IMR-90 (cell line): ENCODE measurements around the gene PRR14L. TPM values are rescaled to one million over a fixed set of nuclear protein-coding genes. Genes with fewer than 3 reads are reported as not detected.

Source experiments
- ATAC-seq: fragments of 200-7000 bp; cut with Tn5 transposase; 2 replicates; pipeline ENCODE4 v1.9.1; 2020; ENCODE audit warnings: low read depth, mild to moderate bottlenecking, moderate library complexity
- BruUV-seq: library from RNA; stranded (reverse); fragments of 400-500 nt; replicated peaks from 2 replicates; lab custom pipeline; 2021; lab: Mats Ljungman, UMichigan
- CTCF ChIA-PET: fragments of 300-600 bp; formaldehyde crosslinking; extraction: SDS; loops from one replicate; lab custom pipeline; 2021; ENCODE audit warnings: antibody characterized with exemption; lab: Yijun Ruan, JAX
- POLR2A ChIA-PET: fragments of 300-600 bp; sonication (Branson Sonifier 250); formaldehyde crosslinking; loops from one replicate; lab custom pipeline; 2022; ENCODE audit warnings: antibody characterized with exemption; ENCODE audit not compliant: unreplicated experiment; lab: Charles Lee
- DNase-seq: peaks from one replicate; pipeline ENCODE4 v3.0.0; 2013
- H2AFZ ChIP-seq: replicated peaks from 2 replicates; pipeline ENCODE3; 2013; ENCODE audit warnings: low read length, mild to moderate bottlenecking; ENCODE audit not compliant: poor library complexity
- H2AK5ac ChIP-seq: 2 replicates; pipeline ENCODE4 v1.6.1; 2013; ENCODE audit warnings: low read depth, low read length, inconsistent platforms
- H2AK9ac ChIP-seq: replicated peaks from 2 replicates; pipeline ENCODE3; 2013; ENCODE audit warnings: mild to moderate bottlenecking, low read depth, low read length, moderate library complexity; ENCODE audit not compliant: poor library complexity
- H2BK120ac ChIP-seq: 2 replicates; pipeline ENCODE4 v1.6.1; 2013; ENCODE audit warnings: low read depth, low read length, inconsistent platforms
- H2BK15ac ChIP-seq: 3 replicates; pipeline ENCODE4 v1.6.1; 2013; ENCODE audit warnings: low read depth, low read length, inconsistent platforms
- H2BK20ac ChIP-seq: 2 replicates; pipeline ENCODE4 v1.6.1; 2013; ENCODE audit warnings: low read depth, mild to moderate bottlenecking, inconsistent platforms, low read length, moderate library complexity
- H2BK5ac ChIP-seq: 2 replicates; pipeline ENCODE4 v1.6.1; 2013; ENCODE audit warnings: mild to moderate bottlenecking, low read depth, low read length, inconsistent platforms; ENCODE audit not compliant: poor library complexity, severe bottlenecking
- H3K14ac ChIP-seq: replicated peaks from 2 replicates; pipeline ENCODE4 v1.6.1; 2013; ENCODE audit warnings: low read depth, low read length, inconsistent platforms
- H3K18ac ChIP-seq: 2 replicates; pipeline ENCODE4 v1.6.1; 2013; ENCODE audit warnings: low read depth, low read length, control low read depth
- H3K23ac ChIP-seq: 2 replicates; pipeline ENCODE4 v1.6.1; 2013; ENCODE audit warnings: low read depth, low read length, inconsistent platforms
- H3K27ac ChIP-seq: 2 replicates; pipeline ENCODE4 v1.5.1; 2013; ENCODE audit warnings: mild to moderate bottlenecking, control low read depth, low read length; ENCODE audit not compliant: insufficient read depth
- H3K27me3 ChIP-seq: 2 replicates; pipeline ENCODE4 v1.6.1; 2013; ENCODE audit warnings: low read length; ENCODE audit not compliant: control insufficient read depth, insufficient read depth
- H3K36me3 ChIP-seq: 2 replicates; pipeline ENCODE4 v1.6.1; 2013; ENCODE audit warnings: low read length, mixed read lengths; ENCODE audit not compliant: control insufficient read depth, insufficient read depth
- H3K4ac ChIP-seq: 2 replicates; pipeline ENCODE4 v1.6.1; 2013; ENCODE audit warnings: low read depth, low read length, inconsistent platforms
- H3K4me1 ChIP-seq: 2 replicates; pipeline ENCODE4 v1.6.1; 2013; ENCODE audit warnings: low read length, mixed read lengths; ENCODE audit not compliant: control insufficient read depth, insufficient read depth
- H3K4me2 ChIP-seq: 2 replicates; pipeline ENCODE4 v1.6.1; 2013; ENCODE audit warnings: low read depth, mild to moderate bottlenecking, control low read depth, low read length, moderate library complexity
- H3K4me3 ChIP-seq: 2 replicates; pipeline ENCODE4 v1.5.1; 2013; ENCODE audit warnings: low read depth, mild to moderate bottlenecking, control low read depth, low read length, moderate library complexity; ENCODE audit not compliant: insufficient read depth
- H3K56ac ChIP-seq: 2 replicates; pipeline ENCODE4 v1.6.1; 2013; ENCODE audit warnings: low read length, inconsistent platforms; ENCODE audit not compliant: insufficient read depth; ENCODE audit errors: extremely low read depth
- H3K79me1 ChIP-seq, 2 experiments: 2 replicates each; pipeline ENCODE4 v1.6.1; 2013; ENCODE audit warnings: low read length in 2 of 2, inconsistent platforms in 1 of 2, low read depth in 1 of 2
- H3K9ac ChIP-seq: 2 replicates; pipeline ENCODE4 v1.6.1; 2013; ENCODE audit warnings: low read depth, low read length, control low read depth
- H3K9me1 ChIP-seq: 2 replicates; pipeline ENCODE4 v1.6.1; 2013; ENCODE audit warnings: low read length, inconsistent platforms; ENCODE audit not compliant: insufficient read depth
- H3K9me3 ChIP-seq: 2 replicates; pipeline ENCODE4 v1.6.1; 2013; ENCODE audit warnings: low read length; ENCODE audit not compliant: control insufficient read depth, insufficient read depth
- H4K20me1 ChIP-seq: 2 replicates; pipeline ENCODE4 v1.6.1; 2013; ENCODE audit warnings: low read length, inconsistent platforms; ENCODE audit not compliant: insufficient read depth
- H4K5ac ChIP-seq: 2 replicates; pipeline ENCODE4 v1.6.1; 2013; ENCODE audit warnings: mild to moderate bottlenecking, low read depth, low read length, control low read depth
- H4K8ac ChIP-seq, 2 experiments: 2 replicates each; pipeline ENCODE4 v1.6.1; 2013; ENCODE audit warnings: low read depth in 2 of 2, low read length in 2 of 2, control low read depth in 1 of 2, inconsistent platforms in 1 of 2
- H4K91ac ChIP-seq: 2 replicates; pipeline ENCODE4 v1.6.1; 2013; ENCODE audit warnings: low read depth, low read length, inconsistent platforms; ENCODE audit not compliant: insufficient read depth
- BHLHE40 ChIP-seq: fragments of 150-350 bp; IDR thresholded peaks from 2 replicates; pipeline ENCODE4 v1.6.1; 2016; ENCODE audit warnings: mild to moderate bottlenecking, low read depth, low read length
- CEBPB ChIP-seq: IDR thresholded peaks from 2 replicates; pipeline ENCODE4 v1.6.1; 2012; ENCODE audit warnings: low read depth, low read length, improper control_type of control experiment
- CHD1 ChIP-seq: IDR thresholded peaks from 2 replicates; pipeline ENCODE4 v1.6.1; 2012; ENCODE audit warnings: low read depth, low read length, improper control_type of control experiment
- CTCF ChIP-seq: conservative IDR thresholded peaks from 2 replicates; pipeline ENCODE4 v1.5.1; 2012; ENCODE audit warnings: mild to moderate bottlenecking, low read depth, low read length, improper control_type of control experiment
- ELK1 ChIP-seq: fragments of 150-350 bp; IDR thresholded peaks from 2 replicates; pipeline ENCODE4 v1.6.1; 2016; ENCODE audit warnings: low read depth, mild to moderate bottlenecking, low read length, moderate library complexity, borderline replicate concordance
- FOS ChIP-seq: fragments of 150-350 bp; IDR thresholded peaks from 2 replicates; pipeline ENCODE4 v1.6.1; 2016; ENCODE audit warnings: low read depth, low read length
- MAFK ChIP-seq: IDR thresholded peaks from 2 replicates; pipeline ENCODE4 v1.6.1; 2012; ENCODE audit warnings: low read depth, low read length, improper control_type of control experiment
- MAZ ChIP-seq: IDR thresholded peaks from 2 replicates; pipeline ENCODE4 v1.6.1; 2012; ENCODE audit warnings: low read depth, mild to moderate bottlenecking, low read length, improper control_type of control experiment, moderate library complexity, borderline replicate concordance
- MXI1 ChIP-seq: IDR thresholded peaks from 2 replicates; pipeline ENCODE4 v1.6.1; 2012; ENCODE audit warnings: low read depth, mild to moderate bottlenecking, low read length, moderate library complexity, borderline replicate concordance
- POLR2A ChIP-seq: IDR thresholded peaks from 2 replicates; pipeline ENCODE4 v1.6.1; 2012; ENCODE audit warnings: mild to moderate bottlenecking, low read depth, low read length
- RAD21 ChIP-seq: IDR thresholded peaks from 2 replicates; pipeline ENCODE4 v1.6.1; 2012; ENCODE audit warnings: low read length, improper control_type of control experiment
- RFX5 ChIP-seq: IDR thresholded peaks from 2 replicates; pipeline ENCODE4 v1.8.0; 2012; ENCODE audit warnings: low read depth, mild to moderate bottlenecking, low read length, moderate library complexity
- SMC3 ChIP-seq: fragments of 150-350 bp; IDR thresholded peaks from 2 replicates; pipeline ENCODE4 v1.6.1; 2016; ENCODE audit warnings: low read depth, mild to moderate bottlenecking, antibody characterized with exemption, low read length, moderate library complexity
- USF2 ChIP-seq: fragments of 150-350 bp; IDR thresholded peaks from 2 replicates; pipeline ENCODE4 v1.6.1; 2017; ENCODE audit warnings: mild to moderate bottlenecking, antibody characterized with exemption, low read length, low read depth
- WGBS, 2 experiments: methylation state at CpG; one replicate each; pipeline versions ENCODE4 v1.1.5 to v1.1.7; 2013; ENCODE audit warnings: missing lambda C conversion rate in 2 of 2; ENCODE audit not compliant: insufficient read length in 1 of 2; ENCODE audit errors: extremely low coverage in 2 of 2; 5-methylcytosine and 5-hydroxymethylcytosine counted together
- dilution Hi-C: fragments of 300-500 bp; cut with HindIII; formaldehyde crosslinking; loops from one replicate; pipeline ENCODE4 v1.14.3; 2018; ENCODE audit warnings: low sequenced_read_pairs; ENCODE audit not compliant: unreplicated experiment
- in situ Hi-C: fragments of 300-500 bp; cut with MboI; formaldehyde crosslinking; loops from 3 replicates; pipeline ENCODE4 v1.14.3; 2019; ENCODE audit warnings: low sequenced_read_pairs, inconsistent platforms, mixed read lengths
- intact Hi-C: fragments of 100-400 bp; cut with micrococcal nuclease; formaldehyde crosslinking; loops from 2 replicates; pipeline ENCODE4 v1.10.0; 2022
- polyA plus RNA-seq, 3 experiments: library from polyadenylated mRNA; depleted of rRNA; stranded (reverse); fragments of >200 nt; gene quantifications; 2 replicates each; pipeline ENCODE4 v1.2.3, GENCODE V29; 2012; ENCODE audit warnings: low replicate concordance in 1 of 3
- total RNA-seq: library from RNA; depleted of rRNA; stranded (reverse); fragments of >200 nt; gene quantifications from 2 replicates; pipeline ENCODE4 v1.2.3, GENCODE V29; 2012

Gene PRR14L
- total and polyA plus RNA-seq, 2 of the 4 experiments (the other 2 are of a cell fraction): 9.0 to 19.7 TPM

- Histone ChIP-seq H2BK15ac (peak overlapping the region; percentile 79; the same call in 1 of the 3 replicates), H2BK120ac (peak overlapping the region; percentile 42), H3K27me3 (no peaks in the 10 kb centered on the region), H4K8ac (peak overlapping the region in 1 of 2 experiments; percentile 66; a peak in 1 of 4 replicates), H2BK20ac (peak overlapping the region; percentile 67; the same call in 1 of the 2 replicates), H3K4me2 (no peak overlapping the region), H3K4me3 (no peak overlapping the region), H3K9me3 (no peaks in the 10 kb centered on the region), H2AK9ac (no peak overlapping the region), H3K18ac (no peak overlapping the region; the same call in 1 of the 2 replicates), H2AFZ (no peak overlapping the region), H4K5ac (peak overlapping the region; percentile 82; the same call in 1 of the 2 replicates), H3K23ac (no peak overlapping the region), H4K91ac (peak overlapping the region; percentile 40; the same call in 1 of the 2 replicates), H3K4me1 (peaks cover 12% of the 10 kb centered on the region), H2BK5ac (peak overlapping the region; percentile 27), H2AK5ac (peak overlapping the region; percentile 58), H3K79me1 (peaks cover 38 to 74% of the 10 kb centered on the region in 2 experiments), H4K20me1 (no peaks in the 10 kb centered on the region; the same call in 1 of the 2 replicates), H3K9ac (no peak overlapping the region; the same call in 1 of the 2 replicates), H3K56ac (no peak overlapping the region), H3K4ac (0 out of 2 replicates have a peak overlapping the region, but pooled peaks have one; percentile 37), H3K36me3 (peaks cover 3% of the 10 kb centered on the region), H3K9me1 (peaks cover 20% of the 10 kb centered on the region), H3K14ac (0 out of 2 replicates have a peak overlapping the region, but pooled peaks have one; percentile 10), H3K27ac (no peak overlapping the region)
- intact Hi-C loops (no loop called here), in situ Hi-C loops (no loop called here), dilution Hi-C loops (no loop called here)
- no CpG with 5 or more reads among the region's 9 CpGs for WGBS, 2 experiments
- no TSS peak for BruUV-seq
- ChIA-PET POLR2A (no interaction called here), CTCF (no interaction called here)
- DNase-seq: no peak
- no peak for ATAC-seq
- no peak for TF ChIP-seq MAFK
- no peak for TF ChIP-seq RFX5
- no peak for TF ChIP-seq USF2
- no peak for TF ChIP-seq POLR2A
- TF ChIP-seq ELK1: no peak
- TF ChIP-seq FOS: no peak
- no peak for TF ChIP-seq MXI1
- no peak for TF ChIP-seq MAZ
- no peak for TF ChIP-seq CTCF
- TF ChIP-seq SMC3: no peak
- TF ChIP-seq CHD1: no peak
- no peak for TF ChIP-seq BHLHE40
- TF ChIP-seq RAD21: no peak
- TF ChIP-seq CEBPB: no peak
These were observed 96.8 kb downstream of the PRR14L start for GRCh38 chr22:31652911-31653684.
